GM18858 (cell line): ENCODE results near the gene APBA2.
"Not testable (repeated sequence)": the region's sequence is repeated elsewhere in the genome, so short reads cannot be mapped to it uniquely, and the experiment has no call there.

Experiments used
- ATAC-seq: cut with Tn5 transposase; IDR thresholded peaks from one replicate; pipeline ENCODE4 v1.9.1; 2021; ENCODE audit not compliant: unreplicated experiment

Gene APBA2

DNA sequence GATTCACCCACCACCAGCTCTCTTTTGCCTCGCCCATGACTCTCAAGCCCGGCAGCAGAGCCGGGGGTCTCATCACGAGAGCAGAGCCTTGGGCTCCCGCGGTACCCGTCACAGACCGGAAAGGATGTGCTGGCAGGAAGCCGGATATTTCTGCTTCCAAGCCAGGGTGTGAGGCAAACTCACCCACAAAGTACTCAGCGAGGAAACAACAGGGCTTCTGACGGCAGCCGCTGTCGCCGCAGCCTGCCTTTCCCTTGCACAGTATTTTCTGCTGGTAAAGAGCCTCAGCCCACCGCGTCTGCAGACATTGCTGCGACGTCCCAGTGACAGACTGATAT, 263.9 kb downstream of the APBA2 start:
- ATAC-seq: no peak

DNA sequence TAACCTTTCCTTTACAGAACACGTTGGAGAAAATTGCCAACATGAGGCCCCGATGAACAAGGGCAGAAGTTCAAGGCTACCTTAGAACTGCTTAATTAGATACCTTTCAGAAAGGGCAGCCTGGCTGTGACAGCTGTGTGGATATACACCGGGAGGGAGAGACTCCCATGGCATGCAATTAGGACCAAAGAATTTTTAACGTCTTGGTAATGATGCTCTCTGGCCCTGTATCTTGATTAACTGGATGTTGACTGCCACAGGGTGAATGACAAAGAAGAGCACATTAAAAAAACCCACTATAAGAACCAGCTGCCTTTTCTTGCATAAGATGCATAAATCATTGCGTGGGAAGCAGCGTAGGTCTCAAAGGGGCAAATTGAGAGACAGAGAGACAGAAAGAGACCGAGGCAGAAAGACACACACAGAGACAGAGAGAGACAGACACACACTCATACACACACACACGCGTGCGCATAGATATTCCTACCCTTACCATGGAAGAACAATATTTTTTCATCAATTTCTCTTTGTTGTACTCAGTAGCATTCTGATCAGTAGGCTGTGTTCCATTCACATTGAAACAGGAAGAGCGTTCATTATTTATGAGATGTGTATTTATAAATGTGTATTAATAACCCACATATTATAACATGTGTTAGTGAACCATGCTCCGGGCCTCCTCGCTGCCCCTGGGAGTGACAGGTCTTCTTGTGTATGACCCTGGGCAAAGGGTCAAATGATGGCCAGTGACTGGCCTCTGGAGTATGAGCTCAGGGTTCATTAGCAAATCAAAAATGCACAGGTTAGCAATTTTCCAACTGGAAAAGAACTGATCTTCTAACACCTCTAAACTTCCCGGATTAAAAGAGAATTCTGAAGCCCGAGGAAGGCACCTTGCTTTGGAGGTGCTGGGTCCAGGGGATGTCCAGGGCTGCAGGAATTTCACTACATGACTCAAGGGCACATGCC, 265.0 kb downstream of the APBA2 start:
- no peak for ATAC-seq

- ATAC-seq: no peak
These were observed 265.7 kb downstream of the APBA2 start for GRCh38 chr15:29151484-29151857.

DNA sequence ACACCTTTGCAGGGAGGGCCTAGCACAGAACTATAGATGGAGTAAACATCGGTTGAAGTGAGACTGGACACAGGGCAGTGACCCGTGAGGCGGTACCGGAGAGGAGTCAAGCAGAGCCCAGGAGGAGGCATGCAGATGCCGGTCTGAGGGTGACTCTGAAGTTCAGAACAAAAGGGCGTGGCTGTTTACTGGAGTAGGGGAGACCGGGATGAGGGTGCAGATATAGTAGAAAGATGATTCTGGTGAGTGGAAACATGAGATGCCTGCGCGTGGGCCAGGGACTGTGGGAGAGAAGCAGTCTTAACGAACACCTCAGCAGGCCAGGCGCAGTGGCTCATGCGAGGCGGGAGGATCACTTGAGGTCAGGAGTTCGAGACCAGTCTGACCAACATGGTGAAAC, 270.7 kb downstream of the APBA2 start:
- ATAC-seq: no peak

- no peak for ATAC-seq
These were observed 274.1 kb downstream of the APBA2 start for GRCh38 chr15:29159771-29160455.

DNA sequence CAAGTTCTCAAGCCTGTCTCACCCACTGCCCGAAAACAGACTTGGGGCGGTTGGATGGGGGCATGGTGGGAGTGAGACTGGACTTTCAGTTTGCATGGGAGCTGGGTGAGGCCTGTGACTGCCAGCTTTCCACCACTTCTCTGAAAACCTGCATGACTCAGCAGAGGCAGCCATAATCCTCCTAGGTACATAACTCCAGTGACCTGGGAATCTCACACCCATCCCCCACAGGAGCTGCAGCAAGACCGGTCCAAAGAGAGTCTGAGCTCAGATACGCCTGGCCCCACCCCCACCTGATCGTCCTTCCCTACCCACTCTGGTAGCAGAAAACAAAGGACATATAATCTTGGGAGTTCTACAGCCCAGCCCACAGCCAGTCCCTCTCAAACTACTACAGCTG, 276.6 kb downstream of the APBA2 start:
- ATAC-seq: no peak

DNA sequence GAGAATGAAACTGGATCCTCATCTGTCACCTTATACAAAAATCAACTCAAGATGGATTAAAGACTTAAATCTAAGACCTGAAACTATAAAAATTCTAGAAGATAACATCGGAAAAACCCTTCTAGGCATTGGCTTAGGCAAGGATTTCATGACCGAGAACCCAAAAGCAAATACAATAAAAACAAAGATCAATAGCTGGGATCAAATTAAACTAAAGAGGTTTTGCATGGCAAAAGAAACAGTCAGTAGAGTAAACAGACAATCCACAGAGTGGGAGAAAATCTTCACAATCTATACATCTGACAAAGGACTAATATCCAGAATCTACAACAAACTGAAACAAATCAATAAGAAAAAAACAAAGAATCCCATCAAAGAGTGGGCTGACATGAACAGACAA, 281.3 kb downstream of the APBA2 start:
- ATAC-seq: not testable (repeated sequence)
